PC-3 (cell line): ENCODE measurements around the gene GPR137C. TPM values are rescaled to one million over a fixed set of nuclear protein-coding genes. Genes with fewer than 3 reads are reported as not detected.

Experiments used
- ATAC-seq: fragments of 200-7000 bp; cut with Tn5 transposase; 2 replicates; pipeline ENCODE4 v1.9.1; 2020; ENCODE audit warnings: mild to moderate bottlenecking, moderate library complexity
- BruUV-seq: library from RNA; stranded (reverse); fragments of 400-500 nt; replicated peaks from 2 replicates; lab custom pipeline; 2021; lab: Mats Ljungman, UMichigan
- CTCF ChIA-PET: fragments of 300-600 bp; sonication (Branson Sonifier 250); formaldehyde crosslinking; loops from one replicate; lab custom pipeline; 2022; ENCODE audit warnings: antibody characterized with exemption; lab: Charles Lee
- POLR2A ChIA-PET: fragments of 300-600 bp; sonication (Branson Sonifier 250); formaldehyde crosslinking; loops from one replicate; lab custom pipeline; 2022; ENCODE audit warnings: antibody characterized with exemption; ENCODE audit not compliant: unreplicated experiment; lab: Charles Lee
- DNase-seq: peaks from one replicate; pipeline ENCODE4 v3.0.0-alpha.2; 2015
- H2AFZ ChIP-seq: fragments of 300-600 bp; sonication (generic); 2 replicates; pipeline ENCODE4 v1.6.0; 2016; ENCODE audit warnings: antibody characterized with exemption, low read length
- H3F3A ChIP-seq: fragments of 300-600 bp; sonication (generic); one replicate; pipeline ENCODE4 v1.6.0; 2017; ENCODE audit warnings: antibody characterized with exemption, low read length, control low read depth, mild to moderate bottlenecking; ENCODE audit not compliant: unreplicated experiment
- H3K27ac ChIP-seq: fragments of 300-600 bp; sonication (generic); 2 replicates; pipeline ENCODE4 v1.5.1; 2016; ENCODE audit warnings: mild to moderate bottlenecking, low read length
- H3K27me3 ChIP-seq: fragments of 300-600 bp; sonication (generic); 2 replicates; pipeline ENCODE4 v1.6.1; 2016; ENCODE audit warnings: low read length, mixed read lengths
- H3K36me3 ChIP-seq: fragments of 300-600 bp; sonication (generic); 2 replicates; pipeline ENCODE4 v1.6.1; 2016; ENCODE audit warnings: low read depth, mixed run types, low read length, mixed read lengths
- H3K4me1 ChIP-seq: fragments of 300-600 bp; sonication (generic); 2 replicates; pipeline ENCODE4 v1.5.1; 2016; ENCODE audit warnings: low read length; ENCODE audit not compliant: insufficient read depth
- H3K4me2 ChIP-seq: fragments of 300-600 bp; sonication (generic); 2 replicates; pipeline ENCODE4 v1.6.0; 2016; ENCODE audit warnings: low read length
- H3K4me3 ChIP-seq: fragments of 300-600 bp; sonication (generic); 2 replicates; pipeline ENCODE4 v1.5.1; 2016; ENCODE audit warnings: mild to moderate bottlenecking, low read length, mixed read lengths
- H3K79me2 ChIP-seq: fragments of 300-600 bp; sonication (generic); 2 replicates; pipeline ENCODE4 v1.6.1; 2017; ENCODE audit warnings: low read length, mixed read lengths
- H3K9ac ChIP-seq: fragments of 300-600 bp; sonication (generic); 2 replicates; pipeline ENCODE4 v1.6.0; 2016; ENCODE audit warnings: mild to moderate bottlenecking, low read length
- H3K9me2 ChIP-seq: fragments of 300-600 bp; sonication (generic); replicated peaks from 2 replicates; pipeline ENCODE4 v1.6.1; 2016; ENCODE audit warnings: mixed run types, low read length, mixed read lengths
- H3K9me3 ChIP-seq: fragments of 300-600 bp; sonication (generic); 2 replicates; pipeline ENCODE4 v1.6.1; 2016; ENCODE audit warnings: low read length, mixed read lengths
- H4K20me1 ChIP-seq: fragments of 300-600 bp; sonication (generic); 2 replicates; pipeline ENCODE4 v1.6.1; 2016; ENCODE audit warnings: low read length, mixed read lengths
- EZH2 ChIP-seq: fragments of 300-600 bp; sonication (generic); IDR thresholded peaks from one replicate; pipeline ENCODE4 v1.6.1; 2017; ENCODE audit warnings: antibody characterized with exemption, mild to moderate bottlenecking, low read length; ENCODE audit not compliant: unreplicated experiment
- EZH2phosphoT487 ChIP-seq: fragments of 300-600 bp; sonication (generic); IDR thresholded peaks from 2 replicates; pipeline ENCODE4 v1.6.1; 2018; ENCODE audit warnings: mild to moderate bottlenecking, antibody characterized with exemption, low read length, borderline replicate concordance
- intact Hi-C: fragments of 100-400 bp; cut with micrococcal nuclease; formaldehyde crosslinking; loops from 2 replicates; pipeline ENCODE4 v1.9.0; 2023
- total RNA-seq: library from RNA; depleted of rRNA; stranded (reverse); fragments of >200 nt; gene quantifications from 2 replicates; pipeline ENCODE4 v1.2.3, GENCODE V29; 2014
- TF ChIP-seq, protein P1 (sequence below): fragments of 300-600 bp; sonication (generic); conservative IDR thresholded peaks from 2 replicates; pipeline ENCODE4 v1.5.1; 2017; ENCODE audit warnings: antibody characterized with exemption, low read depth, mild to moderate bottlenecking, low read length

The GPR137C gene
- total RNA-seq, 1 experiment from 2014 or later = 0.91 TPM

DNA sequence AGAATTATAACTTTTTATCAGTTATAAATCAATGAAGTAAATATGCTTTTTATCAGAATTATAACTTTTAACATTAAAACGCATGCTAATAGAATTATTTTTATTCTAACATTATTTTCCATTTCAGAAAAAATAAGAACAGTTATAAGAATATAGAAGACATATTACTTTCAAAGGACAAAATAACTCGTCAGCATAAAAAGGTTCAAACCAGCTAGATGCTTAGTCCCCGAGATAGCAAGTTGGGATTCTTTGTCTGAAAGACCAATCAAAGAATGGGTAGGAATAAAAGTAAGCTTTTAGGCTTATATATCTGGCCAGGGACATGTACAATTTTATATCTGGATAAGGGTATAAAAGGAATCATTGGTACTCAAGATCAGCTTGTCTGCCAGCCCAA, 66.0 kb downstream of the GPR137C start:
- Histone ChIP-seq H3K79me2 (no peaks in the 10 kb centered on the region), H3K27ac (no peak overlapping the region), H3K4me3 (no peak overlapping the region), H2AFZ (no peak overlapping the region), H3F3A (no peaks in the 10 kb centered on the region), H3K4me1 (no peaks in the 10 kb centered on the region), H4K20me1 (no peaks in the 10 kb centered on the region), H3K9ac (no peak overlapping the region), H3K9me3 (no peaks in the 10 kb centered on the region), H3K9me2 (no peaks in the 10 kb centered on the region), H3K27me3 (no peaks in the 10 kb centered on the region), H3K36me3 (no peaks in the 10 kb centered on the region), H3K4me2 (no peak overlapping the region)
- no peak for DNase-seq
- intact Hi-C loops = no loop called here
- BruUV-seq = no TSS peak
- ChIA-PET CTCF (no interaction called here), POLR2A (interaction anchor here (0.6 kb wide), 1 partner anchor 9 kb away, joined by 5 read pairs; no protein-coding TSS in a partner anchor)
- TF ChIP-seq, protein P1, sequence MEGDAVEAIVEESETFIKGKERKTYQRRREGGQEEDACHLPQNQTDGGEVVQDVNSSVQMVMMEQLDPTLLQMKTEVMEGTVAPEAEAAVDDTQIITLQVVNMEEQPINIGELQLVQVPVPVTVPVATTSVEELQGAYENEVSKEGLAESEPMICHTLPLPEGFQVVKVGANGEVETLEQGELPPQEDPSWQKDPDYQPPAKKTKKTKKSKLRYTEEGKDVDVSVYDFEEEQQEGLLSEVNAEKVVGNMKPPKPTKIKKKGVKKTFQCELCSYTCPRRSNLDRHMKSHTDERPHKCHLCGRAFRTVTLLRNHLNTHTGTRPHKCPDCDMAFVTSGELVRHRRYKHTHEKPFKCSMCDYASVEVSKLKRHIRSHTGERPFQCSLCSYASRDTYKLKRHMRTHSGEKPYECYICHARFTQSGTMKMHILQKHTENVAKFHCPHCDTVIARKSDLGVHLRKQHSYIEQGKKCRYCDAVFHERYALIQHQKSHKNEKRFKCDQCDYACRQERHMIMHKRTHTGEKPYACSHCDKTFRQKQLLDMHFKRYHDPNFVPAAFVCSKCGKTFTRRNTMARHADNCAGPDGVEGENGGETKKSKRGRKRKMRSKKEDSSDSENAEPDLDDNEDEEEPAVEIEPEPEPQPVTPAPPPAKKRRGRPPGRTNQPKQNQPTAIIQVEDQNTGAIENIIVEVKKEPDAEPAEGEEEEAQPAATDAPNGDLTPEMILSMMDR = no peak
- no peak for TF ChIP-seq EZH2
- TF ChIP-seq EZH2phosphoT487 = no peak
- no peak for ATAC-seq

DNA sequence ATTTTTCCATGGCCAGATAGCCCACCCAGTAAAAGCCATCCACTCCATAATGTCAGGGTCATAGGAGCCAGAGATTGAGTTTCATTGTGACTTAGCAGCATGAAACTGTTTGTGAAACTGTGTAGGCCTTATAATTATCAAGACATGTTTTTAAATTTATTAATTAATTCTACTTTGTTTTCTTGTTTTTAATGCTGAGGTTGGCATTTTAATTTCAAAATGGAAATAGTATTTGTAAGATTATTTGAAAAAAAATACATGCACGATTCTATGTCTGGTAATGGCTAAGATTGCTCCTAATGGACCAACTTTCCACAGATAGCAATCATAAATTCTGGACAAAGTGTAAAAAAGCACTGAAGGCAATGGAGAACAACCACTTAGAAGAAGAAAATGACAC, 67.1 kb downstream of the GPR137C start:
- Histone ChIP-seq H3K36me3 (no peaks in the 10 kb centered on the region), H4K20me1 (no peaks in the 10 kb centered on the region), H2AFZ (no peak overlapping the region), H3K27ac (no peak overlapping the region), H3K9me3 (no peaks in the 10 kb centered on the region), H3K9me2 (no peaks in the 10 kb centered on the region), H3K4me3 (no peak overlapping the region), H3K79me2 (no peaks in the 10 kb centered on the region), H3K4me2 (no peak overlapping the region), H3F3A (no peaks in the 10 kb centered on the region), H3K27me3 (no peaks in the 10 kb centered on the region), H3K9ac (no peak overlapping the region), H3K4me1 (no peaks in the 10 kb centered on the region)
- ATAC-seq (no peak), DNase-seq (no peak)
- no TSS peak for BruUV-seq
- intact Hi-C loops = no loop called here
- TF ChIP-seq EZH2phosphoT487 (no peak), EZH2 (no peak)
- TF ChIP-seq, protein P1 = no peak
- POLR2A ChIA-PET = no interaction called here
- CTCF ChIA-PET = no interaction called here

DNA sequence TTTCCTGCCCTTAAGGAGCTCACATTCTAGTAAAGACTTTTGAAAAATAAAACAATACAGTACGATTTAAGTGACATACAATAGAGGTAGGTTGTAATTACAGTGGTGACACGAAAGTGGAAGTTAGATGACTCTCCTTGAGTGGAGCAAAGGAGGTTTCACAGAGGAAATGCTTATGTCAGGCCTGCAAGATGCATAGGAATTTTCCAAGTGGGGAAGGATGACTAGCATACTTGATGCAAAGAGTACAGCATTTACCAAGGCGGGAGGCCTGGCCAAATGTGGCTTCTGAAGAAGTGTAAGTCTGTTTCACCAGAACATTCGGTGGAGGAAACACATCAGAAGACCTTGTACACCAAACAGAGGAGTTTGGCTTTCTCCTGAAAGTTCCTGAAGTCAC, 87.5 kb downstream of the GPR137C start:
- no peaks in the 10 kb centered on the region for H3K4me1 ChIP-seq
- TF ChIP-seq, protein P1 = no peak
- TF ChIP-seq EZH2 (no peak), EZH2phosphoT487 (no peak)
- H3F3A ChIP-seq = peaks cover 5% of the 10 kb centered on the region
- H3K27me3 ChIP-seq = no peaks in the 10 kb centered on the region
- H3K4me3 ChIP-seq = no peak overlapping the region
- H3K4me2 ChIP-seq = no peak overlapping the region
- ATAC-seq (no peak), DNase-seq (no peak)
- no TSS peak for BruUV-seq
- ChIA-PET POLR2A (no interaction called here), CTCF (no interaction called here)
- no peaks in the 10 kb centered on the region for H3K9me3 ChIP-seq
- peaks cover 35% of the 10 kb centered on the region for H3K36me3 ChIP-seq
- no peaks in the 10 kb centered on the region for H4K20me1 ChIP-seq
- H3K9ac ChIP-seq = no peak overlapping the region
- no peaks in the 10 kb centered on the region for H3K79me2 ChIP-seq
- intact Hi-C loops = loop anchor here (5.0 kb wide), 1 partner anchor 88 kb away; the partner anchor contains the start of genes GPR137C and TXNDC16
- no peak overlapping the region for H2AFZ ChIP-seq
- H3K27ac ChIP-seq = no peak overlapping the region
- no peaks in the 10 kb centered on the region for H3K9me2 ChIP-seq
